OCI-LY7 (cell line): Measurements from ENCODE around the gene DPH6. TPM values are rescaled to one million over a fixed set of nuclear protein-coding genes. Genes with fewer than 3 reads are reported as not detected.

Source experiments
- BruUV-seq: library from RNA; stranded (reverse); fragments of 400-500 nt; replicated peaks from 2 replicates; lab custom pipeline; 2021; lab: Mats Ljungman, UMichigan
- CTCF ChIA-PET: fragments of 300-600 bp; sonication (Branson Sonifier 250); formaldehyde crosslinking; loops from one replicate; lab custom pipeline; 2022; ENCODE audit warnings: antibody characterized with exemption; ENCODE audit not compliant: unreplicated experiment; lab: Charles Lee
- POLR2A ChIA-PET: fragments of 300-600 bp; sonication (Branson Sonifier 250); formaldehyde crosslinking; loops from one replicate; lab custom pipeline; 2022; ENCODE audit warnings: antibody characterized with exemption; lab: Charles Lee
- DNase-seq: peaks from one replicate; pipeline ENCODE4 v3.0.0-alpha.2; 2015; ENCODE audit warnings: low spot score
- H2AFZ ChIP-seq: fragments of 200-600 bp; sonication (generic), shearing (Covaris generic); 2 replicates; pipeline ENCODE4 v1.6.1; 2014; ENCODE audit warnings: mild to moderate bottlenecking, antibody characterized with exemption, low read length, moderate library complexity
- H3K27ac ChIP-seq: fragments of 200-600 bp; sonication (generic); 2 replicates; pipeline ENCODE4 v1.5.1; 2014; ENCODE audit warnings: mixed run types, low read depth, mild to moderate bottlenecking, moderate library complexity, low read length, inconsistent platforms; ENCODE audit not compliant: poor library complexity, severe bottlenecking
- H3K36me3 ChIP-seq: fragments of 200-600 bp; sonication (generic); 2 replicates; pipeline ENCODE4 v1.6.1; 2014; ENCODE audit warnings: mild to moderate bottlenecking, antibody characterized with exemption, low read length, moderate library complexity, mixed read lengths; ENCODE audit not compliant: insufficient read depth
- H3K4me1 ChIP-seq: fragments of 200-600 bp; sonication (generic); 2 replicates; pipeline ENCODE4 v1.5.1; 2014; ENCODE audit warnings: mild to moderate bottlenecking, low read length; ENCODE audit not compliant: insufficient read depth, poor library complexity, severe bottlenecking
- H3K4me2 ChIP-seq: fragments of 200-600 bp; sonication (generic); 2 replicates; pipeline ENCODE4 v1.6.1; 2014; ENCODE audit warnings: mild to moderate bottlenecking, low read length
- H3K4me3 ChIP-seq: fragments of 200-600 bp; sonication (generic); 2 replicates; pipeline ENCODE4 v1.5.1; 2014; ENCODE audit warnings: mild to moderate bottlenecking, low read depth, low read length; ENCODE audit not compliant: poor library complexity, severe bottlenecking
- H3K79me2 ChIP-seq: fragments of 200-600 bp; sonication (generic); 2 replicates; pipeline ENCODE4 v1.6.1; 2016; ENCODE audit warnings: low read depth, mild to moderate bottlenecking, low read length, moderate library complexity, mixed read lengths; ENCODE audit not compliant: insufficient read depth
- H3K9me2 ChIP-seq: fragments of 200-600 bp; sonication (generic); 2 replicates; pipeline ENCODE4 v1.6.1; 2016; ENCODE audit warnings: mild to moderate bottlenecking, low read length, mixed read lengths; ENCODE audit not compliant: insufficient read depth
- H3K9me3 ChIP-seq: fragments of 200-600 bp; sonication (generic); 2 replicates; pipeline ENCODE4 v1.6.1; 2014; ENCODE audit warnings: mild to moderate bottlenecking, mixed run types, low read length, mixed read lengths
- H4K20me1 ChIP-seq: fragments of 200-600 bp; sonication (generic); 2 replicates; pipeline ENCODE4 v1.6.1; 2014; ENCODE audit warnings: mild to moderate bottlenecking, antibody characterized with exemption, low read length, moderate library complexity, mixed read lengths; ENCODE audit not compliant: insufficient read depth
- CTCF ChIP-seq: fragments of 200-600 bp; sonication (generic); conservative IDR thresholded peaks from 2 replicates; pipeline ENCODE4 v1.5.1; 2014; ENCODE audit warnings: mild to moderate bottlenecking, antibody characterized with exemption, low read length, moderate library complexity, mixed read lengths
- EZH2phosphoT487 ChIP-seq: fragments of 200-600 bp; sonication (generic); IDR thresholded peaks from 2 replicates; pipeline ENCODE4 v1.6.1; 2018; ENCODE audit warnings: low read depth, borderline replicate concordance, mild to moderate bottlenecking, mixed run types, antibody characterized with exemption, low read length, moderate library complexity, mixed read lengths
- intact Hi-C: fragments of 100-400 bp; cut with micrococcal nuclease; formaldehyde crosslinking; loops from one replicate; pipeline ENCODE4 v1.10.0; 2022; ENCODE audit not compliant: unreplicated experiment
- total RNA-seq, 2 experiments: library from RNA; depleted of rRNA in 1 of 2; stranded (reverse); fragments of >200 nt in 1 of 2; shearing (Covaris generic) in 1 of 2; gene quantifications; 2 replicates each; pipeline ENCODE4 v1.2.3, GENCODE V29; 2014 to 2022

The DPH6 gene
- total RNA-seq, 2 experiments from 2014 or later: 12.6 to 21.4 TPM

- H3K36me3 ChIP-seq: no peaks in the 10 kb centered on the region
- CTCF ChIA-PET: no interaction called here
- H3K9me3 ChIP-seq: no peaks in the 10 kb centered on the region
- no peak overlapping the region for H3K27ac ChIP-seq
- no peaks in the 10 kb centered on the region for H3K4me1 ChIP-seq
- BruUV-seq: no TSS peak
- intact Hi-C loops: no loop called here
- POLR2A ChIA-PET: no interaction called here
- no peak overlapping the region for H3K4me3 ChIP-seq
- no peaks in the 10 kb centered on the region for H3K79me2 ChIP-seq
- H3K4me2 ChIP-seq: no peak overlapping the region
- no peak overlapping the region for H2AFZ ChIP-seq
- no peaks in the 10 kb centered on the region for H3K9me2 ChIP-seq
- TF ChIP-seq CTCF (no peak), EZH2phosphoT487 (no peak)
- no peak for DNase-seq
- no peaks in the 10 kb centered on the region for H4K20me1 ChIP-seq
Observed at GRCh38 chr15:35583863-35584528, 38.0 kb upstream of the DPH6 start.

GRCh38 chr15:35580606-35581005, 34.6 kb upstream of the DPH6 start:
- Histone ChIP-seq H3K27ac (no peak overlapping the region), H3K4me3 (no peak overlapping the region), H4K20me1 (no peaks in the 10 kb centered on the region), H3K4me2 (no peak overlapping the region), H3K9me3 (no peaks in the 10 kb centered on the region), H3K36me3 (no peaks in the 10 kb centered on the region), H3K79me2 (no peaks in the 10 kb centered on the region), H3K9me2 (no peaks in the 10 kb centered on the region), H2AFZ (no peak overlapping the region), H3K4me1 (no peaks in the 10 kb centered on the region)
- no TSS peak for BruUV-seq
- no peak for DNase-seq
- CTCF ChIA-PET: no interaction called here
- intact Hi-C loops: no loop called here
- POLR2A ChIA-PET: no interaction called here
- TF ChIP-seq EZH2phosphoT487 (no peak), CTCF (no peak)

GRCh38 chr15:35567392-35567791, 21.4 kb upstream of the DPH6 start:
- no peak overlapping the region for H2AFZ ChIP-seq
- no TSS peak for BruUV-seq
- intact Hi-C loops: no loop called here
- TF ChIP-seq CTCF (no peak), EZH2phosphoT487 (no peak)
- no peaks in the 10 kb centered on the region for H4K20me1 ChIP-seq
- no peaks in the 10 kb centered on the region for H3K79me2 ChIP-seq
- DNase-seq: no peak
- H3K4me3 ChIP-seq: no peak overlapping the region
- POLR2A ChIA-PET: no interaction called here
- H3K9me3 ChIP-seq: no peaks in the 10 kb centered on the region
- CTCF ChIA-PET: no interaction called here
- no peak overlapping the region for H3K27ac ChIP-seq
- no peak overlapping the region for H3K4me2 ChIP-seq
- no peaks in the 10 kb centered on the region for H3K4me1 ChIP-seq
- H3K9me2 ChIP-seq: no peaks in the 10 kb centered on the region
- no peaks in the 10 kb centered on the region for H3K36me3 ChIP-seq
